Lung (tissue), 12 donors: Measurements from ENCODE around the gene RAP1GAP2. TPM values are rescaled to one million over a fixed set of nuclear protein-coding genes. Genes with fewer than 3 reads are reported as not detected.

Experiments used
- ATAC-seq: fragments of 200-7000 bp; cut with Tn5 transposase; one replicate; pipeline ENCODE4 v1.9.1; 2020; ENCODE audit warnings: moderate number of reproducible peaks; ENCODE audit not compliant: insufficient read depth, low FRiP score
- DNase-seq, 3 donors: peaks; one replicate each; pipeline ENCODE4 v3.0.0-alpha.2; 2013 to 2017
- H3K27ac ChIP-seq, 2 donors: one replicate each; pipeline ENCODE4 v1.5.1; 2013; ENCODE audit warnings: mild to moderate bottlenecking in 2 of 2, moderate library complexity in 2 of 2, control low read depth in 1 of 2, inconsistent platforms in 1 of 2, low read depth in 1 of 2, low read length in 1 of 2
- H3K27me3 ChIP-seq, 3 donors: one replicate each; pipeline ENCODE4 v1.5.1; 2013; ENCODE audit warnings: low read length in 2 of 3; ENCODE audit not compliant: control insufficient read depth in 3 of 3, insufficient read depth in 3 of 3
- H3K36me3 ChIP-seq, 4 donors: one replicate each; pipeline ENCODE4 v1.5.1; 2013; ENCODE audit warnings: low read length in 4 of 4, mild to moderate bottlenecking in 1 of 4, moderate library complexity in 1 of 4; ENCODE audit not compliant: control insufficient read depth in 4 of 4, insufficient read depth in 4 of 4
- H3K4me1 ChIP-seq, 5 donors: one replicate each; pipeline ENCODE4 v1.5.1; 2013; ENCODE audit warnings: low read length in 5 of 5, mild to moderate bottlenecking in 2 of 5, moderate library complexity in 1 of 5; ENCODE audit not compliant: control insufficient read depth in 5 of 5, insufficient read depth in 5 of 5
- H3K4me3 ChIP-seq: one replicate; pipeline ENCODE4 v1.5.1; 2013; ENCODE audit warnings: mild to moderate bottlenecking, control low read depth, moderate library complexity
- H3K9ac ChIP-seq, 2 donors: one replicate each; pipeline ENCODE4 v1.5.1; 2013; ENCODE audit warnings: low read length in 2 of 2, control low read depth in 1 of 2; ENCODE audit not compliant: insufficient read depth in 1 of 2
- H3K9me3 ChIP-seq, 4 donors: one replicate each; pipeline ENCODE4 v1.5.1; 2013; ENCODE audit warnings: low read length in 3 of 4, mild to moderate bottlenecking in 1 of 4, moderate library complexity in 1 of 4; ENCODE audit not compliant: control insufficient read depth in 4 of 4, insufficient read depth in 3 of 4
- CTCF ChIP-seq: IDR thresholded peaks from 2 replicates; pipeline ENCODE4 v1.5.1; 2012; ENCODE audit warnings: mild to moderate bottlenecking; ENCODE audit errors: control extremely low read depth, extremely low read depth
- WGBS, 2 donors: extraction: QIAGEN DNeasy Blood & Tissue Kit; methylation state at CpG; one replicate each; pipeline ENCODE4 v1.1.7; 2013; 5-methylcytosine and 5-hydroxymethylcytosine counted together
- polyA plus RNA-seq, 2 donors: library from polyadenylated mRNA; stranded (reverse); fragments of 200-250 nt; gene quantifications; one replicate each; pipeline ENCODE4 v1.2.1, GENCODE V29; 2013
- total RNA-seq, 2 donors: library from RNA; depleted of rRNA in 1 of 2; stranded (reverse); fragments of >200 nt in 1 of 2; gene quantifications; one replicate each; pipeline ENCODE4 v1.2.1, GENCODE V29; 2014 to 2021
- donor health status: control.
- donor health status: control.
- donor health status: Bipolar disorder and iron deficiency.
- donor health status: healthy.
- donor health status: DM: yes; HTN: yes; CAD: no.

RAP1GAP2 gene
- total and polyA plus RNA-seq, 4 donors, result 5.3 to 16.7 (median 6.0) TPM

- Histone ChIP-seq H3K4me3 (no peak overlapping the region), H3K9me3 (peaks cover 0 to 3% (median 0%) of the 10 kb centered on the region in 4 donors), H3K9ac (no peak overlapping the region), H3K27me3 (peaks cover 10 to 27% (median 26%) of the 10 kb centered on the region in 3 donors), H3K36me3 (no peaks in the 10 kb centered on the region), H3K27ac (no peak overlapping the region), H3K4me1 (peaks cover 0 to 12% (median 0%) of the 10 kb centered on the region in 5 donors)
- TF ChIP-seq CTCF, result no peak
- ATAC-seq (no peak), DNase-seq (no peak)
- 75 to 83% methylated on average over 4 of the region's 4 CpGs for WGBS, 2 donors
These were observed 37.4 kb upstream of the RAP1GAP2 start for GRCh38 chr17:2758870-2759269.

- 58 to 70% methylated on average over 12 of the region's 12 CpGs for WGBS, 2 donors
- no peak overlapping the region for H3K27ac ChIP-seq
These were observed 26.1 kb upstream of the RAP1GAP2 start for GRCh38 chr17:2770129-2770528.

GRCh38 chr17:2775206-2775605, 21.0 kb upstream of the RAP1GAP2 start:
- TF ChIP-seq CTCF, result no peak
- no peaks in the 10 kb centered on the region for H3K36me3 ChIP-seq
- H3K27ac ChIP-seq, result no peak overlapping the region
- H3K9ac ChIP-seq, result no peak overlapping the region
- DNase-seq, result no peak
- no peaks in the 10 kb centered on the region for H3K4me1 ChIP-seq
- WGBS, 2 donors, result 76 to 80% methylated on average over 6 of the region's 6 CpGs
- no peak overlapping the region for H3K4me3 ChIP-seq
- peaks cover 18 to 25% (median 23%) of the 10 kb centered on the region in 3 donors for H3K27me3 ChIP-seq
- peaks cover 0 to 7% (median 0%) of the 10 kb centered on the region in 4 donors for H3K9me3 ChIP-seq
- no peak for ATAC-seq

More at GRCh38 chr17:2770129-2770528, 26.1 kb upstream of the RAP1GAP2 start:
- Histone ChIP-seq H3K27me3 (peaks cover 6 to 7% (median 7%) of the 10 kb centered on the region in 3 donors), H3K9ac (no peak overlapping the region), H3K36me3 (no peaks in the 10 kb centered on the region), H3K9me3 (peaks cover 0 to 5% (median 0%) of the 10 kb centered on the region in 4 donors), H3K4me3 (no peak overlapping the region), H3K4me1 (no peaks in the 10 kb centered on the region)
- ATAC-seq, result no peak
- TF ChIP-seq CTCF, result no peak
- DNase-seq, result no peak
